NCI-H128 (cell line): ENCODE measurements around the gene CPA2.

ENCODE experiments used
- DNase-seq: peaks from one replicate; lab custom pipeline; 2025; ENCODE audit not compliant: unreplicated experiment; lab: John Stamatoyannopoulos, UW

CPA2 gene

GRCh38 chr7:130278860-130279259 lies 12.2 kb downstream of the CPA2 start:
- DNase-seq = no peak

- DNase-seq = no peak
Measured at GRCh38 chr7:130279286-130279685, 12.6 kb downstream of the CPA2 start.

GRCh38 chr7:130279906-130280305 lies 13.2 kb downstream of the CPA2 start:
- no peak for DNase-seq

DNA sequence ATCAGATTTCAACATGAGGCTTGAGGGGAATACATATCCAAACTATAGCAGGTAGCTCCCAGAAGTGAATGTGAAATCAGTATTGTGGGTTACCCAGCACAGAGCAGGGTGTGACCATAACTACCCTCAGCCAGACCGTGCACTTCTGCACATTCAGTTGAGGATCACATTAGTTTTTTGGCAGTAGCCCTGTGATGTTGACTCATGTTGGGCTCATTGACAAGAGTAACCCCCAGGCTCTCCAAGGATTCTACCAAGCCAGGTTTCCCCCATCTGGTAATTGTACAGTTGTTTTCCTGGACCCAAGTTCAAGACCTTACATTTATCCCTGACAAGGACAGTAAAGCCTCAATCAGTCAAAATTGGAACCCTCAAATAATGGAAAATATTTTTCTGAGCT lies 14.6 kb downstream of the CPA2 start:
- DNase-seq = no peak

DNA sequence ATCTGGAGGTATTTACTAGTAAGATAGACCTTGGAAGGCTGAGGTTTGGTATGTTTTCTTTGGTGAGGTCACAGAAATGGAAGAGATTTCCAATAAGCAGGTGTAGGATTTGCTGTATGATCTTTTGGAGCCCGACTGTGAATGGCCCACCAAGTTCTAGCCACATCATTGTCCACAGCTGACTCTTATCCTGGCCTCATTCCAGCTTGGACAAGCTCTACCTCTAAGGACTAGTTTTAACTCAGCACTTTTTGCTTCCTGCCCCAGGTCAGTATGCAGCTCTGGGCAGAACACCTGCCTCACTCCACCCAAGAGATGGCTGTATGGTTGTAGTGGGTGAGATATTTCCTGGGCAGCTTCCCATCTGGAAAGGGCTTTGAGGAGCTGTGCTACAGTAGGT lies 20.2 kb downstream of the CPA2 start:
- DNase-seq = no peak

DNA sequence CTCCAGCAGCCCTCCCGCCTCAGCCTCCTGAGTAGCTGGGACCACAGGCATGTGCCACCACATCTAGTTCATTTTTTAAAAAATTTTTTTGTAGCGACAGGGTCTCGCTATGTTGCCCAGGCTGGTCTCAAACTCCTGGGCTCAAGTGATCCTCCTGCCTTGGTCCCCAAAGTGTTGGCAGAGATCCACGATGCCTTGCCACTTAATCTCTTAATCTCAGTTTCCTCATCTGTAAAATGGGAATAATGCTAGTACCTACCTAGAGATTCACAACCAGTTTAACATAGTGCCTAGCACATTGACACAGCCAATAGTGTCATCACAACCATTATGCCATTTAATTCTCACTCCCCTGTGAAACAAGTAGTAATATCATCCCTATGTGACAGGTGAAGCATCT lies 21.5 kb downstream of the CPA2 start:
- no peak for DNase-seq

- no peak for DNase-seq
Measured at GRCh38 chr7:130288829-130289228, 22.2 kb downstream of the CPA2 start.

DNA sequence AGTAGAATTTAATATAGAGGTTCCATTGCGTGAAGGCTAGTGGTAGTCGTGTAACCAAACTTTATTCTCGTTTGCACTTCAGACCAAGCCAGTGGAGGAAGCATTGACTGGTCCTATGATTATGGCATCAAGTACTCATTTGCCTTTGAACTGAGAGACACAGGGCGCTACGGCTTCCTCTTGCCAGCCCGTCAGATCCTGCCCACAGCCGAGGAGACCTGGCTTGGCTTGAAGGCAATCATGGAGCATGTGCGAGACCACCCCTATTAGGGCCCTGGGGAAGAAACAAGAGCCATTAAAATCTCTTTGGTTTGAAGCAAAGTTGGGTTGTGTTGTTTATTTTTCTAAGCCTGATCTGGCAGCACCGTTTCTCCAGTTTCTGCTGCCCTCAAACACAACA lies 22.8 kb downstream of the CPA2 start:
- DNase-seq = no peak

- no peak for DNase-seq
Measured at GRCh38 chr7:130290745-130291144, 24.1 kb downstream of the CPA2 start.

DNA sequence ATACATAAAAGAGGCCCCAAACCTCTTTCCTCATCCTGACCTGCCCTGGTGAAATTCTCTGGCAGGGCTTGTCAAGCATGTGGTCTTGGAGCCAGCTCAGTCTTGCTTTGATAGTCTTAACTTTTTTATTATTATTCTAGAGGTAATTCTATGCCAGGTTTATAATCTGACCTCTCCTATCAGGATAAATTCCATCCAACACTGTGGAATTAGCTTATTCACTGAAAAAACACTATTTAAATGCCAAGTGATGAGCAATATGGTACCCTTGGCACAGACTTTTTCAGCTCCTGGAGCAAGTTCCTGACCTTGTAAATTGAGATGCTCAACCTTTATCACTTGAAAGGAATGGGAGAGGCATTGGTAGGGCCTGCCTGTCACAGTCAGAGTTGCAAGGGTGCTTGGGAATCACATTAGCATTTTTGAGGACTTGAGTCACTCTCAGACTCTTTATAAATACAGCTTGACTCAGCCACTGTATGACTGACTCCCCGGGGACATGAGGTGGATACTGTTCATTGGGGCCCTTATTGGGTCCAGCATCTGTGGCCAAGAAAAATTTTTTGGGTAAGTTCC lies 26.1 kb downstream of the CPA2 start, which contains the start of gene CPA4:
Gene CPA4, plus strand, starts transcription at position 480 of the 576 bp plus-strand sequence. Its CDS starts 20 bp downstream, at position 500.
- DNase-seq = no peak

DNA sequence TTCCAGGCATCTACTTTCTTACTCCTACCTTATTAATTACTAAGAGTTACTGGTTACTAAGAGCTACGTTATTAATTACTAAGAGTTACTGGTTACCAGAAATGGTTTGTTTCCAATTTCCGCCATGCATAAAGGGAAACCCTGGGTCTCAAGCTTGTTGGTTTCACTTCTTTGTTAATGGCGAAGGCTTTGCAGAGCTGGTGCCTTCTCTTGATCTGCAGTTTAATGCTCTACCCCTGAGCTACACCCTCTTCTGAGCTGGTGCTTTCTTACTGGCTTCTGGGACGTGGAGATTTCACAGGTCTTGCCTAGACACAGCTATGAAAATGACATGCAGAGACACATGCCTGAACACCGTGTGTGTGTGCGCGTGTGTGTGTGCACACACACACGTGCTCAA lies 26.9 kb downstream of the CPA2 start:
- no peak for DNase-seq

DNA sequence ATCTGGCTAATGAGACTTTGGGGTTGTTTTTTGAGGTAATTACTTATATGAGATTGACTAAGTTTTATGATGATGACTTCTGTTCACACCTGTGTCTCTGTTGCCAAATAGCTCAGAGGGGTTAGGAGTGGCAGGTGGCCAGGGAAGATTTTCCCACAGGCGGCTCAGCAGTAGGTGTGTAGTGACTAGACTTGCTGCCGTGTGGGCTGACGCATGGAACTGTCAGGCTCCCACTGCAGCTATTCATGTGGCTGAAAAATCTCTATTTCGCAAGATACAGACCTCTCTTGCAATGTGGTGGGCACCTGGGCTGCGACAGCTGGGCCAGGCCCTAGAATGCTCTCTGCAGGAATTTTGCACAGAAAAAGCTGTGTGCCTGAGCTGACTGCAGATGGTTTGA lies 27.7 kb downstream of the CPA2 start:
- DNase-seq = no peak

GRCh38 chr7:130296221-130296951 lies 29.7 kb downstream of the CPA2 start:
- DNase-seq = no peak

GRCh38 chr7:130297628-130298543 lies 31.2 kb downstream of the CPA2 start:
- DNase-seq = peak; percentile 60

GRCh38 chr7:130298544-130299326 lies 32.1 kb downstream of the CPA2 start:
- no peak for DNase-seq

- no peak for DNase-seq
Measured at GRCh38 chr7:130299866-130300265, 33.2 kb downstream of the CPA2 start.

- no peak for DNase-seq
Measured at GRCh38 chr7:130301501-130302020, 34.9 kb downstream of the CPA2 start.

- DNase-seq = no peak
Measured at GRCh38 chr7:130302649-130303048, 36.0 kb downstream of the CPA2 start.

GRCh38 chr7:130303127-130303526 lies 36.5 kb downstream of the CPA2 start:
- no peak for DNase-seq

DNA sequence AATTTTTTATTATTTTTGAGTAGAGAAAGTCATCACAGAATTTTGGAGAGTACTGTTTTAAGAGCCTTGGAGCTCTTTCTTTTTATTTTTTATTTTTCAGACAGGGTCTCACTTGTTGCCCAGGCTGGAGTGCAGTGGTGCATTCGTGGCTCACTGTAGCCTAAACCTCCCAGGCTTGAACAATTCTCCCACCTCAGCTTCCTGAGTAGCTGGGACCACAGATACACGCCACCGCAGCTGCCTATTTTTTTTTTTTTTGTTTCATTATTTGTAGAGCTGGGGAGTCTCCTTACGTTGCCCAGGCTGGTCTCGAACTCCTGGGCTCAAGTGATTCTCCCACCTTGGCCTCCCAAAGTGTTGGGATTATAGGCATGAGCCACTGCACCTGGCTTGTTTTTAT lies 36.9 kb downstream of the CPA2 start:
- no peak for DNase-seq

- DNase-seq = no peak
Measured at GRCh38 chr7:130303982-130304381, 37.3 kb downstream of the CPA2 start.
